Stimulated activated naive CD8-positive, alpha-beta T cell treated with anti-CD3 and anti-CD28 coated beads, Interleukin-15, Interleukin-2, amounts not matched to agents 100 ng/mL and 50 ng/mL, for 24 hours (primary cell): ENCODE results near the gene RPF1.
"Not testable (repeated sequence)": the region's sequence is repeated elsewhere in the genome, so short reads cannot be mapped to it uniquely, and the experiment has no call there.

ENCODE experiments used
- H3K27ac Mint-ChIP-seq: one replicate; pipeline ENCODE4 v1.8.0; 2021; ENCODE audit warnings: mild to moderate bottlenecking, mixed read lengths
- H3K27me3 Mint-ChIP-seq: one replicate; pipeline ENCODE4 v1.8.0; 2021; ENCODE audit warnings: mixed read lengths
- H3K36me3 Mint-ChIP-seq: one replicate; pipeline ENCODE4 v1.8.0; 2021; ENCODE audit warnings: low read depth, mixed read lengths
- H3K4me1 Mint-ChIP-seq: one replicate; pipeline ENCODE4 v1.8.0; 2021; ENCODE audit warnings: low read depth, mixed read lengths
- H3K4me3 Mint-ChIP-seq: one replicate; pipeline ENCODE4 v1.8.0; 2021; ENCODE audit warnings: mild to moderate bottlenecking, mixed read lengths
- H3K9me3 Mint-ChIP-seq: one replicate; pipeline ENCODE4 v1.8.0; 2021; ENCODE audit warnings: mixed read lengths

RPF1 gene

GRCh38 chr1:84478876-84479868 is at the start of gene RPF1:
RPF1 (plus strand) TSS chr1:84479266; CDS start chr1:84479282, 16 bp downstream.
- Mint-ChIP-seq H3K9me3 (peaks cover 16% of the 10 kb centered on the region), H3K36me3 (peaks cover 46% of the 10 kb centered on the region), H3K27me3 (peaks cover 23% of the 10 kb centered on the region), H3K27ac (peak within 1 kb of the TSS; percentile 99), H3K4me3 (peak within 1 kb of the TSS; percentile 100), H3K4me1 (peaks cover 43% of the 10 kb centered on the region)

- Mint-ChIP-seq H3K27ac (no peak overlapping the region), H3K36me3 (no peaks in the 10 kb centered on the region), H3K4me1 (peaks cover 9% of the 10 kb centered on the region), H3K9me3 (peaks cover 4% of the 10 kb centered on the region), H3K27me3 (no peaks in the 10 kb centered on the region), H3K4me3 (no peak overlapping the region)
Measured at GRCh38 chr1:84430546-84430945, 48.5 kb upstream of the RPF1 start.

- Mint-ChIP-seq H3K4me3 (peak overlapping the region; percentile 65), H3K36me3 (no peaks in the 10 kb centered on the region), H3K27me3 (no peaks in the 10 kb centered on the region), H3K9me3 (peaks cover 4% of the 10 kb centered on the region), H3K4me1 (peaks cover 9% of the 10 kb centered on the region), H3K27ac (no peak overlapping the region)
Measured at GRCh38 chr1:84433258-84434080, 45.6 kb upstream of the RPF1 start.

GRCh38 chr1:84434081-84434769 is 44.8 kb upstream of the RPF1 start:
- H3K4me1 Mint-ChIP-seq: peaks cover 9% of the 10 kb centered on the region
- H3K27ac Mint-ChIP-seq: no peak overlapping the region
- no peaks in the 10 kb centered on the region for H3K27me3 Mint-ChIP-seq
- H3K9me3 Mint-ChIP-seq: peaks cover 4% of the 10 kb centered on the region
- H3K36me3 Mint-ChIP-seq: no peaks in the 10 kb centered on the region
- H3K4me3 Mint-ChIP-seq: peak overlapping the region; percentile 65

GRCh38 chr1:84434801-84435549 is 44.1 kb upstream of the RPF1 start:
- Mint-ChIP-seq H3K27me3 (no peaks in the 10 kb centered on the region), H3K4me3 (no peak overlapping the region), H3K27ac (no peak overlapping the region), H3K9me3 (no peaks in the 10 kb centered on the region), H3K36me3 (no peaks in the 10 kb centered on the region), H3K4me1 (peaks cover 9% of the 10 kb centered on the region)

- Mint-ChIP-seq H3K36me3 (no peaks in the 10 kb centered on the region), H3K9me3 (no peaks in the 10 kb centered on the region), H3K4me3 (no peak overlapping the region), H3K27me3 (no peaks in the 10 kb centered on the region), H3K27ac (no peak overlapping the region), H3K4me1 (peaks cover 13% of the 10 kb centered on the region)
Measured at GRCh38 chr1:84436876-84437655, 42.0 kb upstream of the RPF1 start.

GRCh38 chr1:84442256-84442655 is 36.8 kb upstream of the RPF1 start:
- Mint-ChIP-seq H3K9me3 (no peaks in the 10 kb centered on the region), H3K27me3 (no peaks in the 10 kb centered on the region), H3K4me3 (peak overlapping the region; percentile 53), H3K27ac (peak overlapping the region; percentile 72), H3K4me1 (peaks cover 22% of the 10 kb centered on the region), H3K36me3 (no peaks in the 10 kb centered on the region)

GRCh38 chr1:84442747-84443646 is 36.1 kb upstream of the RPF1 start:
- H3K9me3 Mint-ChIP-seq, H3K36me3 Mint-ChIP-seq, H3K27me3 Mint-ChIP-seq, H3K4me3 Mint-ChIP-seq: not testable (repeated sequence)
- Mint-ChIP-seq H3K27ac (peak overlapping the region; percentile 72), H3K4me1 (peaks cover 22% of the 10 kb centered on the region)

GRCh38 chr1:84448704-84449103 is 30.4 kb upstream of the RPF1 start:
- not testable (repeated sequence) for H3K4me3 Mint-ChIP-seq, H3K9me3 Mint-ChIP-seq, H3K36me3 Mint-ChIP-seq, H3K27ac Mint-ChIP-seq, H3K4me1 Mint-ChIP-seq, H3K27me3 Mint-ChIP-seq

GRCh38 chr1:84450910-84451309 is 28.2 kb upstream of the RPF1 start:
- Mint-ChIP-seq H3K36me3 (no peaks in the 10 kb centered on the region), H3K27ac (no peak overlapping the region), H3K4me1 (no peaks in the 10 kb centered on the region), H3K4me3 (no peak overlapping the region), H3K27me3 (peaks cover 13% of the 10 kb centered on the region), H3K9me3 (no peaks in the 10 kb centered on the region)

- Mint-ChIP-seq H3K4me1 (no peaks in the 10 kb centered on the region), H3K36me3 (no peaks in the 10 kb centered on the region), H3K9me3 (no peaks in the 10 kb centered on the region), H3K4me3 (no peak overlapping the region), H3K27me3 (peaks cover 19% of the 10 kb centered on the region), H3K27ac (no peak overlapping the region)
Measured at GRCh38 chr1:84452436-84452835, 26.6 kb upstream of the RPF1 start.

- H3K9me3 Mint-ChIP-seq: no peaks in the 10 kb centered on the region
- no peaks in the 10 kb centered on the region for H3K4me1 Mint-ChIP-seq
- no peak overlapping the region for H3K27ac Mint-ChIP-seq
- no peaks in the 10 kb centered on the region for H3K36me3 Mint-ChIP-seq
- H3K27me3 Mint-ChIP-seq: peaks cover 25% of the 10 kb centered on the region
- no peak overlapping the region for H3K4me3 Mint-ChIP-seq
Measured at GRCh38 chr1:84462118-84462517, 16.9 kb upstream of the RPF1 start.

- Mint-ChIP-seq H3K4me3 (no peak overlapping the region), H3K36me3 (no peaks in the 10 kb centered on the region), H3K27ac (no peak overlapping the region), H3K9me3 (no peaks in the 10 kb centered on the region), H3K4me1 (no peaks in the 10 kb centered on the region), H3K27me3 (peaks cover 61% of the 10 kb centered on the region)
Measured at GRCh38 chr1:84467298-84467697, 11.8 kb upstream of the RPF1 start.
